ENCODE data around the gene ABCC11.

Gene ABCC11

DNA sequence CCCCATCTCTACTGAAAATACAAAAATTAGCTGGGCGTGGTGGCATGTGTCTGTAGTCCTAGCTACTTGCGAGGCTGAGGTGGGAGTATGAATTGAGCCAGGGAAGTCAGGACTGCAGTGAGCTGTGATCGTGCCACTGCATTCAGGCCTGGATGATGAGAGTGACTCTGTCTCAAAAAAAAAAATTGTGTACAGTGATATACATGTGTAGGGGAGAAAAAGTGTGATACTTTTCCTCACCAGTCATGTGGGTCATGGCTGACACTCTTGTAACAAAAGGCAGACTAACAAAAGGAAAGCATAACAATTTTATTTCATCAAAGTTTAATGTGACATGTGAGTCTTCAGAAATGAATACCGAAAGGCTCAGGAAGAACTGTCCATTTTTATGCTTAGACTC lies 89.5 kb downstream of the ABCC11 start:
- Histone ChIP-seq H3K9ac (ENCODE audit: insufficient read length) (no peak overlapping the region), H3K9me3 (ENCODE audit: low read depth, low read length) (no peaks in the 10 kb centered on the region), H3K27ac (no peak overlapping the region), H3K36me3 (ENCODE audit: insufficient read depth, low read length) (no peaks in the 10 kb centered on the region), H3K4me3 (no peak overlapping the region)
- no peak for DNase-seq (ENCODE audit: low read depth, low spot score)
- TF ChIP-seq EZH2 (IDR thresholded peaks at IDR 0.05), result no peak
- TF ChIP-seq POLR2AphosphoS5 (IDR thresholded peaks at IDR 0.05; ENCODE audit: borderline replicate concordance, low read depth, low read length), result no peak
- no peak for TF ChIP-seq FOXP2 (optimal IDR thresholded peaks at IDR 0.05; ENCODE audit: control extremely low read depth, extremely low read length, insufficient read depth)

DNA sequence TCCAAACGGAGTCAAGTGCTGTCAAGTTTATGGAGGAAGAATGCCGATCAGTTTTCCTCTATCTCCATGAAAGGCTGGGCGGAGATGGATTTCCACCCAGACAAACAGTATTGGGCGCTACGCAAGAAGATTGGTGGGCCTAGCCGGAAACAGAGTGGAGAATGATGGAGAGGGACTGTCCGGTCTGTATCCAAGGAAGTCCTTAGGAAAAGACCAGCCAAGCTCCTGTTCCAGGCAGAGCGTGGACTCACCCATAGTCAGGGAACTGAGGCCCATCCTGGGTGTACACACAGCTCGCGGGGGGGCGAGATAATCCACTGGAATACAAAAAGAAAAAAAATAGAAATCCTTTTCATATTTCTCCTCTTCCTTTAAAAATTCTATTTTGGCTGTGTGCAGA lies 90.0 kb downstream of the ABCC11 start:
- Histone ChIP-seq H3K27ac (no peak overlapping the region), H3K4me3 (no peak overlapping the region), H3K9ac (ENCODE audit: insufficient read length) (no peak overlapping the region), H3K36me3 (ENCODE audit: insufficient read depth, low read length) (no peaks in the 10 kb centered on the region), H3K9me3 (ENCODE audit: low read depth, low read length) (no peaks in the 10 kb centered on the region)
- DNase-seq (ENCODE audit: low read depth, low spot score), result no peak
- TF ChIP-seq POLR2AphosphoS5 (IDR thresholded peaks at IDR 0.05; ENCODE audit: borderline replicate concordance, low read depth, low read length) (no peak), EZH2 (IDR thresholded peaks at IDR 0.05) (no peak), FOXP2 (optimal IDR thresholded peaks at IDR 0.05; ENCODE audit: control extremely low read depth, extremely low read length, insufficient read depth) (no peak)

DNA sequence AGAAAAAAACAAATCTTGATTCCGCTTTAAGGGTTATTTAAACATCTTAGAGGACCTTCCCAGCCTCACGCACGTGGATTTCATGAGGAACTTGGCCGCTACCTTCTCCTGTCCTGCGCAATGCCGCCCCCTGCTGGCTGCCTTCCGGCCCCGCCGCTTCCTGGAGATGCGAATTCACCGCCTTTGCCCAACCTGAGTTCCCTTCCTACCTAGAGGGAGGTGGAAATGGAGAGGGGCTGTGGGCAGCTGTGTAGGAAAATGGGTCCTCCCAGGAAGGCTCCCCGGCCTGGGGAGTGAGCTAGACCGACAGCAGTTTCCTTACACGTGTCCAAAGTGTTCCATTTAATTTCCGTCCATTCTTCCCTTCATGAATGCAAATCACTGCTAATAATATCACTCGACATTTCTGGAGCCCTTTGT lies 90.5 kb downstream of the ABCC11 start:
- Histone ChIP-seq H3K27ac (no peak overlapping the region), H3K4me3 (no peak overlapping the region), H3K36me3 (ENCODE audit: insufficient read depth, low read length) (no peaks in the 10 kb centered on the region), H3K9ac (ENCODE audit: insufficient read length) (no peak overlapping the region), H3K9me3 (ENCODE audit: low read depth, low read length) (no peaks in the 10 kb centered on the region)
- peak; percentile 1 for DNase-seq (ENCODE audit: low read depth, low spot score)
- TF ChIP-seq POLR2AphosphoS5 (IDR thresholded peaks at IDR 0.05; ENCODE audit: borderline replicate concordance, low read depth, low read length) (no peak), EZH2 (IDR thresholded peaks at IDR 0.05) (no peak), FOXP2 (optimal IDR thresholded peaks at IDR 0.05; ENCODE audit: control extremely low read depth, extremely low read length, insufficient read depth) (no peak)

DNA sequence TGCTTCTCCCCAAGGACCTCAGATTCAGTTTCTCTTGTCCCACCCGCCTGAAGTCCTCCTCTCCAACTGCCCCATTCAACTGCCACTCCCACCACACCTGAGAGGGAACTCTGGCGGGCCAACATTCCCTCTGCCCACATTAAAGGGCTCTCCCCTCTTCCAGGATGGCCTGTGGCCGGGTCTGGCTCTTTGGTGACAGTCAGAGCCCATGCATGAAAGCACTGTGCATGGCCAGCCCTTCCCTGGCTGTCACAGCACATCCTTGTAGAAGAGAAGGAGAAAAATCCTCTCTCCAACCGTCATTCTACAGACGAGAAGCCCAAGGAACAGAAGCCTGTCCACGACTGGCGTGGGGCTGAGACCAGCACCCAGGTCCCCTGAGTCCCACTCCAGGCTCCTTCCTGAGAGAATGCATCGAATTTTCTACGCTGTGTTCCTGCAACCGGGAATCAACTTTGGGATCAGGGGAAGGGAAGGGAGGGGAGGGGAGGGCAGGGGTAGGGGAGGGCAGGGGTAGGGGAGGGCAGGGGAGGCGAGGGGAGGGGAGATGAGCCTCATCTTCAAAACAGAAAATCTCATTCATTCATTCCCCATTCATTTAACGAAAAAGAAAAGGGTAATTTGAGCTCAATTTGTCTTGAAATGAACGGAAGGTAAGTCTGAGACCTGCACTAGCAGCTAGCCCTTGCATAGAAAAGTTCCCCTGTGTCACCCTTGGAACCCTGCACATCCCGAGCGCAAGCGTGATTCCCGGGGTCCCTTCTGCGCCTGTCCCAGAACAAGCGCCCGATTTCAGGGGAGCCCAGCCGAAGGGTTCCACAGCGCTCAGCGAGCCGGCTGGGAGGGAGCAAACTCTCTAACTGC lies 91.2 kb downstream of the ABCC11 start, which contains the start of gene ABCC12:
Gene ABCC12 (minus strand): TSS at position 68 of the 864 bp plus-strand sequence. CDS start 9,569 bp downstream, outside the sequence.
- Histone ChIP-seq H3K4me3 (no peak within 1 kb of the TSS), H3K36me3 (ENCODE audit: insufficient read depth, low read length) (no peaks in the 10 kb centered on the region), H3K27ac (no peak within 1 kb of the TSS), H3K9me3 (ENCODE audit: low read depth, low read length) (no peaks in the 10 kb centered on the region), H3K9ac (ENCODE audit: insufficient read length) (no peak within 1 kb of the TSS)
- no peak for TF ChIP-seq POLR2AphosphoS5 (IDR thresholded peaks at IDR 0.05; ENCODE audit: borderline replicate concordance, low read depth, low read length)
- no peak for TF ChIP-seq EZH2 (IDR thresholded peaks at IDR 0.05)
- TF ChIP-seq FOXP2 (optimal IDR thresholded peaks at IDR 0.05; ENCODE audit: control extremely low read depth, extremely low read length, insufficient read depth), result no peak
- no peak for DNase-seq (ENCODE audit: low read depth, low spot score)

DNA sequence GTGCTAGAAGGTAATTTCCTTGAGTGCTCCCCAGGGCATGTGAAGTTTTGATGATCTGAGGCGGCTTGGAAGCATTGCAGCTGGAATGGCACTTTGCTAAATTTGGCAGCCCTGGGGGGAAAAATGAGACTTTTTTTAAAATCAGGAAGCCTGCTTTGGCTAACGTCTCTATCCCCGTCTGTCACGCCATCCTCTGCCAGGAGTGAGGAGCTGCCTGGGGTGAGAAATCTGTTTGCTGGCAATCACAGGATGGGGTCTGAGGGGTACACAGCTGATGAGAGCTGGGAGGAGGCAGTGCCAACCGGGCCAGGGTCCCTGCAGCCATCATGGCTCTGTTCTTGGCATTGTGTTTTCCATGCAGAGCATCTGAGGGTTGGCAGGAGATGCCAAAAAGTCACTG lies 93.6 kb downstream of the ABCC11 start:
- H3K36me3 ChIP-seq (ENCODE audit: insufficient read depth, low read length), result no peaks in the 10 kb centered on the region
- H3K9ac ChIP-seq (ENCODE audit: insufficient read length), result no peak overlapping the region
- no peak overlapping the region for H3K4me3 ChIP-seq
- DNase-seq (ENCODE audit: low read depth, low spot score), result no peak
- H3K9me3 ChIP-seq (ENCODE audit: low read depth, low read length), result no peaks in the 10 kb centered on the region
- TF ChIP-seq POLR2AphosphoS5 (IDR thresholded peaks at IDR 0.05; ENCODE audit: borderline replicate concordance, low read depth, low read length) (no peak), FOXP2 (optimal IDR thresholded peaks at IDR 0.05; ENCODE audit: control extremely low read depth, extremely low read length, insufficient read depth) (no peak), EZH2 (IDR thresholded peaks at IDR 0.05) (no peak)
- no peak overlapping the region for H3K27ac ChIP-seq

DNA sequence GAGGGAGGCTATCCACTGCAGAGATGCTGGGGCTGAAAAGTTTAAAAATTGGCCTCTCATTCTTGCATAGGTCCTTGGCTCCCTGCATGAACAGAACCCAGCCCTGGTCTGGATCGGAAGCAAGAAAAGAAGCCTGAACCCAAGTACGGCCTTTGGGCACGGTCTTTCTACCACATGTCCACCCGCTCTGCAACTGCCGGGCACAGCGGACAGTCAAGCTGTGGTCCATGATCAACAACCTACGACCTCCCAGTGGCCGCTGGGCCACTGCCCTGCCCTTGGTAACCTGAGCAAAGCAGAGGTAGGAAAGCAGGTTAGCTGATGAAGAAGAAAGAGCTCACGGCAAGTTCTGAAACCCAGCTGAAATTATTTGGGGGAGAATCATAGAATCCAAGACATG lies 95.1 kb downstream of the ABCC11 start:
- no peaks in the 10 kb centered on the region for H3K36me3 ChIP-seq (ENCODE audit: insufficient read depth, low read length)
- TF ChIP-seq FOXP2 (optimal IDR thresholded peaks at IDR 0.05; ENCODE audit: control extremely low read depth, extremely low read length, insufficient read depth) (no peak), EZH2 (IDR thresholded peaks at IDR 0.05) (no peak), POLR2AphosphoS5 (IDR thresholded peaks at IDR 0.05; ENCODE audit: borderline replicate concordance, low read depth, low read length) (no peak)
- no peak overlapping the region for H3K9ac ChIP-seq (ENCODE audit: insufficient read length)
- no peak for DNase-seq (ENCODE audit: low read depth, low spot score)
- no peak overlapping the region for H3K27ac ChIP-seq
- no peak overlapping the region for H3K4me3 ChIP-seq
- no peaks in the 10 kb centered on the region for H3K9me3 ChIP-seq (ENCODE audit: low read depth, low read length)

DNA sequence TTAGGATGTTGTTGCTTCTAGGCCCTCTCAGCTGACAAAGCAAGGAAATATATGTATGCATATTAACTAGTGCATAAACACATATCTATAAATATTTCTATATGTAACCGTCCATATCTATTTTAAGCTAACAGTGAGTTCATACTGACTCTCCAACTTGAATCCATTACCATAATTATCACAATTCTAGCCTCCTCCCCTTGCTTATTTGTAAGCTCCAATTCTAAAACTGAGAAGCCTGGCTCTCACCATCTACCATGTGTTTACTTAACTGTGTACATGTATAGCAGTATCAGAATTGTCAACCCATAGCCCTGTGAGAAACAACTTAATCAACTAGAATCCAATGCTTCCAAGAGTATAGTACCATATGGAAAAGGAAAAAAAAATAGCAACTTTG lies 96.6 kb downstream of the ABCC11 start:
- H3K27ac ChIP-seq, result no peak overlapping the region
- no peaks in the 10 kb centered on the region for H3K9me3 ChIP-seq (ENCODE audit: low read depth, low read length)
- TF ChIP-seq FOXP2 (optimal IDR thresholded peaks at IDR 0.05; ENCODE audit: control extremely low read depth, extremely low read length, insufficient read depth) (no peak), EZH2 (IDR thresholded peaks at IDR 0.05) (no peak), POLR2AphosphoS5 (IDR thresholded peaks at IDR 0.05; ENCODE audit: borderline replicate concordance, low read depth, low read length) (no peak)
- no peak overlapping the region for H3K4me3 ChIP-seq
- H3K9ac ChIP-seq (ENCODE audit: insufficient read length), result no peak overlapping the region
- no peaks in the 10 kb centered on the region for H3K36me3 ChIP-seq (ENCODE audit: insufficient read depth, low read length)
- DNase-seq (ENCODE audit: low read depth, low spot score), result no peak

DNA sequence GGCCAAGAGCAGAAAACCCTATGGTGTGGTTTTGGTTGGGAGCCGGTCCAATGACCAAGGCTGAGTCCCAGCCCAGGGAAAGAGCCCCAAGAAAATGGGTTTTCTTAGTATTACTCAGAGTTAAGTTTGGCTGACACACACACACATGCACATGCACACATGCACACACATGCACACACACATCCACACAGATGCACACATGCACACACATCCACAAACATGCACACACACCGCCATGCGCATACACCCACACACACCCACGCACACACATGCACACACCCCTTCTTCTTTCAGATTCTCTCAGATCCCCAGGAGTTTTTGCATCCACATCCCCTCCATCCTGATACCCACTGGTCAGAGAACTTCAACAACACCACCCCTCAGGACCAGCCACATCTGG lies 100.6 kb downstream of the ABCC11 start:
- Histone ChIP-seq H3K36me3 (ENCODE audit: insufficient read depth, low read length) (no peaks in the 10 kb centered on the region), H3K9ac (ENCODE audit: insufficient read length) (no peak overlapping the region), H3K4me3 (no peak overlapping the region), H3K27ac (no peak overlapping the region), H3K9me3 (ENCODE audit: low read depth, low read length) (no peaks in the 10 kb centered on the region)
- no peak for DNase-seq (ENCODE audit: low read depth, low spot score)
- TF ChIP-seq FOXP2 (optimal IDR thresholded peaks at IDR 0.05; ENCODE audit: control extremely low read depth, extremely low read length, insufficient read depth) (no peak), POLR2AphosphoS5 (IDR thresholded peaks at IDR 0.05; ENCODE audit: borderline replicate concordance, low read depth, low read length) (no peak), EZH2 (IDR thresholded peaks at IDR 0.05) (no peak)
